ENCODE measurements around the gene DPYSL4.

Gene DPYSL4

GRCh38 chr10:132197271-132198067, 10.7 kb downstream of the DPYSL4 start:
- DNase-seq: no peak

GRCh38 chr10:132198068-132198370, 11.3 kb downstream of the DPYSL4 start:
- DNase-seq: no peak

GRCh38 chr10:132198381-132199181, 11.8 kb downstream of the DPYSL4 start:
- DNase-seq: no peak

GRCh38 chr10:132199268-132199853, 12.6 kb downstream of the DPYSL4 start:
- no peak for DNase-seq

GRCh38 chr10:132199854-132200311, 13.1 kb downstream of the DPYSL4 start:
- no peak for DNase-seq

GRCh38 chr10:132200344-132201110, 13.8 kb downstream of the DPYSL4 start:
- DNase-seq: no peak

GRCh38 chr10:132201111-132201969, 14.6 kb downstream of the DPYSL4 start:
- no peak for DNase-seq

GRCh38 chr10:132202070-132202970, 15.6 kb downstream of the DPYSL4 start:
- no peak for DNase-seq

GRCh38 chr10:132203256-132204077, 16.7 kb downstream of the DPYSL4 start:
- DNase-seq: no peak

- no peak for DNase-seq
These were observed 17.5 kb downstream of the DPYSL4 start for GRCh38 chr10:132204078-132204780.

- DNase-seq: no peak
These were observed 18.2 kb downstream of the DPYSL4 start for GRCh38 chr10:132204781-132205473.

- DNase-seq: no peak
These were observed 19.1 kb downstream of the DPYSL4 start for GRCh38 chr10:132205650-132206376.

- DNase-seq: no peak
These were observed 19.6 kb downstream of the DPYSL4 start for GRCh38 chr10:132206377-132206745.

- DNase-seq: no peak
These were observed 20.2 kb downstream of the DPYSL4 start for GRCh38 chr10:132206806-132207535.

- no peak for DNase-seq
These were observed 21.1 kb downstream of the DPYSL4 start for GRCh38 chr10:132207536-132208461.

GRCh38 chr10:132208462-132209050, 21.8 kb downstream of the DPYSL4 start:
- no peak for DNase-seq

Data from left hindlimb (tissue), 1 donor.